B cell (primary cell): ENCODE data around the gene CGB3. TPM values are rescaled to one million over a fixed set of nuclear protein-coding genes. Genes with fewer than 3 reads are reported as not detected.

Experiments used
- ATAC-seq: fragments of 200-7000 bp; cut with Tn5 transposase; one replicate; pipeline ENCODE4 v1.10.0; 2021; ENCODE audit warnings: low read depth, mild to moderate bottlenecking, moderate number of reproducible peaks, moderate library complexity
- CTCF ChIA-PET: fragments of 350-600 bp; sonication (Branson Sonifier 250); formaldehyde crosslinking; loops from one replicate; lab custom pipeline; 2021; ENCODE audit warnings: antibody characterized with exemption, inconsistent platforms; lab: Charles Lee
- POLR2A ChIA-PET: fragments of 350-600 bp; sonication (Branson Sonifier 250); formaldehyde crosslinking; loops from one replicate; lab custom pipeline; 2021; ENCODE audit warnings: antibody characterized with exemption; lab: Charles Lee
- DNase-seq: peaks from one replicate; pipeline ENCODE4 v3.0.0; 2013
- H2AFZ ChIP-seq: 2 replicates; pipeline ENCODE4 v1.6.1; 2012; ENCODE audit warnings: mild to moderate bottlenecking, low read depth, low read length; ENCODE audit not compliant: insufficient read depth, poor library complexity, severe bottlenecking
- H3K27ac ChIP-seq, 2 donors: 1 replicate in 1 of 2; 2 replicates in 1 of 2; pipeline ENCODE4 v1.5.1; 2012 to 2013; ENCODE audit warnings: low read length in 2 of 2, mild to moderate bottlenecking in 2 of 2, moderate library complexity in 1 of 2
- H3K27me3 ChIP-seq, 4 experiments: fragments of 200-600 bp in 1 of 4; sonication (generic) in 1 of 4; replicated peaks in 1 of 4; 1 replicate in 2 of 4; 2 replicates in 2 of 4; pipeline versions ENCODE4 v1.6.1 to v1.7.0; 2013 to 2016; ENCODE audit warnings: low read length in 3 of 4, mild to moderate bottlenecking in 2 of 4, mixed read lengths in 1 of 4, moderate library complexity in 1 of 4; ENCODE audit not compliant: insufficient read depth in 4 of 4, control insufficient read depth in 3 of 4; ENCODE audit errors: control extremely low read depth in 1 of 4
- H3K36me3 ChIP-seq, 2 experiments: replicated peaks in 1 of 2; 1 replicate in 1 of 2; 2 replicates in 1 of 2; pipeline versions ENCODE4 v1.6.1 to v1.7.1; 2013; ENCODE audit warnings: low read length in 1 of 2; ENCODE audit not compliant: insufficient read depth in 2 of 2, control insufficient read depth in 1 of 2; ENCODE audit errors: control extremely low read depth in 1 of 2, extremely low read depth in 1 of 2
- H3K4me1 ChIP-seq, 2 donors: fragments of 200-600 bp in 1 of 2; sonication (generic) in 1 of 2; 1 replicate in 1 of 2; 2 replicates in 1 of 2; pipeline versions ENCODE4 v1.5.1 to v1.6.1; 2013 to 2017; ENCODE audit warnings: low read length in 2 of 2; ENCODE audit not compliant: control insufficient read depth in 2 of 2, insufficient read depth in 2 of 2
- H3K4me2 ChIP-seq: replicated peaks from 2 replicates; pipeline ENCODE3; 2012; ENCODE audit warnings: mild to moderate bottlenecking, low read depth, low read length; ENCODE audit not compliant: poor library complexity, severe bottlenecking
- H3K4me3 ChIP-seq, 5 experiments: fragments of 200-600 bp in 1 of 5; sonication (generic) in 1 of 5; 1 replicate in 3 of 5; 2 replicates in 2 of 5; pipeline versions ENCODE4 v1.5.1 to v1.7.0; 2011 to 2016; ENCODE audit warnings: low read length in 4 of 5, mild to moderate bottlenecking in 4 of 5, low read depth in 2 of 5, control low read depth in 1 of 5, moderate library complexity in 1 of 5; ENCODE audit not compliant: insufficient read depth in 1 of 5; ENCODE audit errors: control extremely low read depth in 1 of 5, extremely low read depth in 1 of 5
- H3K79me2 ChIP-seq: fragments of 200-600 bp; sonication (generic); one replicate; pipeline ENCODE4 v1.6.0; 2016; ENCODE audit warnings: low read length; ENCODE audit not compliant: control insufficient read depth, insufficient read depth
- H3K9ac ChIP-seq: fragments of 200-600 bp; sonication (generic); 2 replicates; pipeline ENCODE4 v1.6.1; 2017; ENCODE audit warnings: mild to moderate bottlenecking, low read length, moderate library complexity
- H3K9me3 ChIP-seq, 3 donors: one replicate each; pipeline versions ENCODE4 v1.6.1 to v1.7.1; 2013; ENCODE audit warnings: low read length in 2 of 3; ENCODE audit not compliant: control insufficient read depth in 2 of 3, insufficient read depth in 1 of 3; ENCODE audit errors: control extremely low read depth in 1 of 3
- H4K20me1 ChIP-seq: 2 replicates; pipeline ENCODE4 v1.6.0; 2012; ENCODE audit warnings: mild to moderate bottlenecking, low read length; ENCODE audit not compliant: insufficient read depth, control insufficient read depth, poor library complexity, severe bottlenecking
- H3K27ac Mint-ChIP-seq: one replicate; pipeline ENCODE4 v1.8.0; 2021; ENCODE audit warnings: mixed read lengths
- H3K27me3 Mint-ChIP-seq: one replicate; pipeline ENCODE4 v1.8.0; 2021; ENCODE audit warnings: mixed read lengths
- H3K4me1 Mint-ChIP-seq: one replicate; pipeline ENCODE4 v1.8.0; 2021; ENCODE audit warnings: mixed read lengths
- H3K4me3 Mint-ChIP-seq: one replicate; pipeline ENCODE4 v1.8.0; 2021; ENCODE audit warnings: mixed read lengths
- H3K9me3 Mint-ChIP-seq: one replicate; pipeline ENCODE4 v1.8.0; 2022; ENCODE audit warnings: mixed read lengths; ENCODE audit not compliant: insufficient read depth
- EZH2 ChIP-seq: IDR thresholded peaks from 2 replicates; pipeline ENCODE4 v1.6.1; 2012; ENCODE audit warnings: borderline replicate concordance, low read depth, mild to moderate bottlenecking, moderate library complexity, low read length; ENCODE audit not compliant: insufficient read depth, poor library complexity, severe bottlenecking
- WGBS: methylation state at CpG from one replicate; pipeline ENCODE4 v1.1.5; 2013; ENCODE audit warnings: missing lambda C conversion rate; ENCODE audit not compliant: insufficient coverage; 5-methylcytosine and 5-hydroxymethylcytosine counted together
- intact Hi-C: fragments of 100-400 bp; cut with micrococcal nuclease; formaldehyde crosslinking; loops from one replicate; pipeline ENCODE4 v1.10.0; 2022
- polyA plus RNA-seq: library from polyadenylated mRNA; depleted of rRNA; stranded (reverse); fragments of >200 nt; gene quantifications from 2 replicates; pipeline ENCODE4 v1.2.3, GENCODE V29; 2012
- total RNA-seq, 2 donors: library from RNA; stranded (reverse); fragments of 120-200 nt in 1 of 2; gene quantifications; 1 replicate in 1 of 2; 2 replicates in 1 of 2; pipeline versions ENCODE4 v1.2.3 to v1.2.4, GENCODE V29; 2013 to 2022
- TF ChIP-seq, protein P1 (sequence below): fragments of 200-600 bp; IDR thresholded peaks from one replicate; pipeline ENCODE4 v1.8.0; 2022; ENCODE audit warnings: antibody characterized with exemption, mild to moderate bottlenecking

Gene CGB3
- total and polyA plus RNA-seq, 2 donors (not counting 1 experiment from before 2014, with no cell fraction given), result not detected

DNA sequence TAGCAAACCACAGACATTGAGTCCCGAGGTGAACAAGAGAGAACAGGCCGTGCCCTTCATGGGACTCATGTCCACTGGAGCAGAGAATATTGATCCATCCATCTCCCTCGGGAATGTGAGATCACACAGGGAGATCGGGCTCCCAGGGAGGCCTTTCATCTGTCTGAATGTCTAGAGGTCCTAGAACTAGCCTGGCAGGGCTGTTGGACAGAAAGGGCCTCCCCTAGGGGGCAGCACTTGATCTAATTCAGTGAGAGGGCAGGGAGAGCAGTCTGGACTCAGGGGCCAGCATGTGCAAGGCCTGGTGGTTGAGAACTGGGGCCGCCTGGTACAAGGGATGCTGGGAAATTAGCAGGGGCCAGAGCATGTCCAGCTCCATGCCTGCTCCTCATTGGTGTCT, 26.2 kb downstream of the CGB3 start:
- no peak overlapping the region for H3K27ac ChIP-seq
- no peak overlapping the region for H3K27ac Mint-ChIP-seq
- no peaks in the 10 kb centered on the region for H3K27me3 ChIP-seq
- intact Hi-C loops, result loop anchor here (10.0 kb wide), 1 partner anchor 117 kb away; the partner anchor contains the start of genes C19orf73, LIN7B and PPFIA3
- ChIA-PET POLR2A (interaction anchor here (0.7 kb wide), 1 partner anchor 22 kb away, joined by 4 read pairs; no protein-coding TSS in a partner anchor), CTCF (interaction anchor here (0.6 to 2.2 kb wide), 10 partner anchors 10 to 534 kb away, joined by 3 to 10 read pairs (median 5); no protein-coding TSS in a partner anchor)
- H3K4me1 Mint-ChIP-seq, result peaks cover 23% of the 10 kb centered on the region
- no peak overlapping the region for H3K4me3 ChIP-seq
- H3K4me3 Mint-ChIP-seq, result no peak overlapping the region
- H3K4me2 ChIP-seq, result no peak overlapping the region
- ATAC-seq (no peak), DNase-seq (no peak)
- H3K9me3 ChIP-seq, result no peaks in the 10 kb centered on the region
- H3K36me3 ChIP-seq, result peaks cover 0 to 3% of the 10 kb centered on the region in 2 experiments
- no peaks in the 10 kb centered on the region for H3K9me3 Mint-ChIP-seq
- H3K9ac ChIP-seq, result no peak overlapping the region
- peaks cover 52% of the 10 kb centered on the region for H3K79me2 ChIP-seq
- TF ChIP-seq, protein P1, sequence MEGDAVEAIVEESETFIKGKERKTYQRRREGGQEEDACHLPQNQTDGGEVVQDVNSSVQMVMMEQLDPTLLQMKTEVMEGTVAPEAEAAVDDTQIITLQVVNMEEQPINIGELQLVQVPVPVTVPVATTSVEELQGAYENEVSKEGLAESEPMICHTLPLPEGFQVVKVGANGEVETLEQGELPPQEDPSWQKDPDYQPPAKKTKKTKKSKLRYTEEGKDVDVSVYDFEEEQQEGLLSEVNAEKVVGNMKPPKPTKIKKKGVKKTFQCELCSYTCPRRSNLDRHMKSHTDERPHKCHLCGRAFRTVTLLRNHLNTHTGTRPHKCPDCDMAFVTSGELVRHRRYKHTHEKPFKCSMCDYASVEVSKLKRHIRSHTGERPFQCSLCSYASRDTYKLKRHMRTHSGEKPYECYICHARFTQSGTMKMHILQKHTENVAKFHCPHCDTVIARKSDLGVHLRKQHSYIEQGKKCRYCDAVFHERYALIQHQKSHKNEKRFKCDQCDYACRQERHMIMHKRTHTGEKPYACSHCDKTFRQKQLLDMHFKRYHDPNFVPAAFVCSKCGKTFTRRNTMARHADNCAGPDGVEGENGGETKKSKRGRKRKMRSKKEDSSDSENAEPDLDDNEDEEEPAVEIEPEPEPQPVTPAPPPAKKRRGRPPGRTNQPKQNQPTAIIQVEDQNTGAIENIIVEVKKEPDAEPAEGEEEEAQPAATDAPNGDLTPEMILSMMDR, result peak; percentile 18
- TF ChIP-seq EZH2, result no peak
- H3K27me3 Mint-ChIP-seq, result no peaks in the 10 kb centered on the region
- H2AFZ ChIP-seq, result no peak overlapping the region
- peaks cover 20% of the 10 kb centered on the region for H4K20me1 ChIP-seq
- 91% methylated on average over 5 of the region's 5 CpGs for WGBS
- H3K4me1 ChIP-seq, result peaks cover 6 to 18% of the 10 kb centered on the region in 2 donors

DNA sequence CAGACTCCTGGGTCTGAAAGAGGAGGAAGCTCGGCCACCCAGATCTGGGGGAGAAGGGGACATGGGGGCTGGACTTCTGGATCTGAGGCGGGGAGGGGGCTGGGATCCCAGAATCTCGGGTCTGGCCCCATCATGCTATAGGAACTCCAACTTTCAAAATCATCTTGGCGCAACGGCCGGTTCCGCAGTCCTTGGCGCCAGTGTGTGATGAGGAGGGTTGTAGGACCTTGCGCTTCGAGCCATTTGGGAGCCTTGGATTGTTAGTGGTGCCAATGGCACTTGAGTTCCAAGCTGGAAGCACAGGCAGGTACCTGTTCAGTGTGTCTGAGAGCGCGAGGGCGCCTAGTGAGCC, 30.1 kb downstream of the CGB3 start:
- Mint-ChIP-seq H3K27ac (peak overlapping the region; percentile 92), H3K27me3 (no peaks in the 10 kb centered on the region), H3K4me1 (peaks cover 34% of the 10 kb centered on the region), H3K9me3 (no peaks in the 10 kb centered on the region), H3K4me3 (peak overlapping the region; percentile 94)
- H3K4me3 ChIP-seq, result peak overlapping the region; percentile 26 to 94 (median 77)
- peaks cover 0 to 4% of the 10 kb centered on the region in 2 experiments for H3K36me3 ChIP-seq
- ATAC-seq (no peak), DNase-seq (no peak)
- peaks cover 19% of the 10 kb centered on the region for H4K20me1 ChIP-seq
- H2AFZ ChIP-seq, result peak overlapping the region; percentile 94
- no peaks in the 10 kb centered on the region for H3K27me3 ChIP-seq
- peak overlapping the region; percentile 77 to 89 for H3K27ac ChIP-seq
- WGBS, result 5% methylated on average over 10 of the region's 13 CpGs
- peak overlapping the region; percentile 99 for H3K4me2 ChIP-seq
- peaks cover 72% of the 10 kb centered on the region for H3K79me2 ChIP-seq
- H3K9me3 ChIP-seq, result no peaks in the 10 kb centered on the region
- peaks cover 15 to 27% of the 10 kb centered on the region in 2 donors for H3K4me1 ChIP-seq
- no peak for TF ChIP-seq EZH2
- TF ChIP-seq, protein P1, result no peak
- intact Hi-C loops, result loop anchor here (10.0 kb wide), 1 partner anchor 121 kb away; the partner anchor contains the start of genes C19orf73, LIN7B and PPFIA3
- CTCF ChIA-PET, result interaction anchor here (0.6 to 3.4 kb wide), 20 partner anchors 9 to 214 kb away, joined by 3 to 17 read pairs (median 4); partner anchors contain the start of genes FTL, HSD17B14 and LIN7B
- POLR2A ChIA-PET, result interaction anchor here (0.7 to 1.4 kb wide), 9 partner anchors 11 to 375 kb away, joined by 3 to 17 read pairs (median 7); partner anchors contain the start of genes FTL, RPL18 and SPHK2
- H3K9ac ChIP-seq, result peak overlapping the region; percentile 94
